ENCODE data around the gene TIMM23.
A peak's percentile ranks its signal among the peaks of the same experiment; 100 is the strongest.
"Not testable (repeated sequence)": the region's sequence is repeated elsewhere in the genome, so short reads cannot be mapped to it uniquely, and the experiment has no call there.

TIMM23 gene

DNA sequence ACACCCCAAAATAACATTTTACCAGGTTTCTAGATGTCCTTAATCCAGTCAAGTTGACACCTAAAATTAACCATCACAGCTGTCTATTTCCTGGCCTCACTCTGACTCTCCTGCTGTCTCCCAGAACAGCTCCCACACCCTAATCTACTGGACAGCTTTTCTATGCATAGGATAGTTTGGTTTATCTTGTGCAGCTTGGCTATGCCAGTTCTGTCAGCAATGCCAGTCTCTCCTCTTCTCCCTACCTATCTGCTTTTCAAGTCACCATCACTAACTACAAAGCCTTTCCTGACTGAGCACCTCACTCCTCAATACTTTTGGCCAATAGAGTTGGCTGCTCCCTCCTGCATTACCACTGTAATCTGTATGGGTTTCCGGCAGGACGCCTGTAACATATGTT, 53.1 kb downstream of the TIMM23 start:
- no peak for DNase-seq

DNA sequence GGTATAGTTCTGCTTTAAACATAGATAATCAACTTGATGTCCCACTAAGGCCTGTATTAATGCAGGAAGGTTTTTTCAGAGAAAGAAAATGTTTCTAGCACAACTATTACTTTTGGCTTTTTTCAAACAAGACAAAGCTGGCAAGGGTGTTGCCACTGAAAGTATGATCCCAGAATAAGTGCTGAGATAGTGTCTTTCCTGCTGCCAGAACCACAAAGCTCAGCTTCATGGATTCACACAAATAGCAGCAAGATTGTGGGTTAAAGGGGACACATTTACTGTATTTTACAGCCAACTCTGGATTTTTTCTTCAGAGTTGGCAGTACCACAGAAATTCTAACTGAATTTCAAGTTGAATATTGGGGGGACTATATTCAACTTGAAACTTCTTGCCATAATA, 53.8 kb downstream of the TIMM23 start:
- DNase-seq, result no peak

DNA sequence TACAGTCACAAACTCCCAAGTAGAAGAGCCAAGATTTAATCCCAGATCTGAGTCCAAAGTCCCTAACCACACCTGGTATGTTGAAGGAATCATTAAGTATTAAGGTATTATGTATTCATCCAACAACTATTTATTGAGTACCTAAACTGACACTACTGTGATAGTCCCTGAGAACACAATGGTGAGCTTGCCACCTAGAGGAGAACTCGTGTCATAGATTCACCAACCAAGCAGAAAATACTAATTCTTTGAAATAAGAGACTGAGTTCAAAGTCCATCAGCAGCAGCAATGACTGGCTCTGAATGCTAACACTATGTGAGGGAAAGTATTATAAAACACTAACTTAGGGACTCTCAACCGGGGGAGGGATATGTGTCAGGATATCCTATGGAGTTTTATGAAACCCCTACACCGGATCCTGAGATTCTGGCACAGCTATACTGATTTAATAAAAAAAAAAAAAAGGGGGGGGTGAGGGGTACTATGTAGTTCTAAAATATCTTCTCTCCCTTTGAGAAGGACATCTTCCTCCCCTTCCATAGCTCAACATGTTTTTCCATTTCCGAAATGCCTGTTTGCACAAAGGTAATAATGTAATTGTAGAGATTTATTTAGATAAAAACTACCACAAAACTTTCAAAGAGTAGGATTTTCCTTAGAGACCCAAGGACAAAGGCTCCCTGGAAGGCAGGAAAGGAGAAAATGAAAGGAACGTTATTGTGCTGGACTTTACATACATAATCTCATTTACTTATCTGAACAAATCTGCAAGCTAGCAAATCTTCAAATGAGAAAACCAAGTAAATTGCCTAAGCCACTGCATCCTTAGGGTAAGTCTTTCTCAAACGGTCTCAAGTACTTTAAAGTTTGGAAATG, 56.5 kb downstream of the TIMM23 start:
- DNase-seq, result peak; percentile 73

DNA sequence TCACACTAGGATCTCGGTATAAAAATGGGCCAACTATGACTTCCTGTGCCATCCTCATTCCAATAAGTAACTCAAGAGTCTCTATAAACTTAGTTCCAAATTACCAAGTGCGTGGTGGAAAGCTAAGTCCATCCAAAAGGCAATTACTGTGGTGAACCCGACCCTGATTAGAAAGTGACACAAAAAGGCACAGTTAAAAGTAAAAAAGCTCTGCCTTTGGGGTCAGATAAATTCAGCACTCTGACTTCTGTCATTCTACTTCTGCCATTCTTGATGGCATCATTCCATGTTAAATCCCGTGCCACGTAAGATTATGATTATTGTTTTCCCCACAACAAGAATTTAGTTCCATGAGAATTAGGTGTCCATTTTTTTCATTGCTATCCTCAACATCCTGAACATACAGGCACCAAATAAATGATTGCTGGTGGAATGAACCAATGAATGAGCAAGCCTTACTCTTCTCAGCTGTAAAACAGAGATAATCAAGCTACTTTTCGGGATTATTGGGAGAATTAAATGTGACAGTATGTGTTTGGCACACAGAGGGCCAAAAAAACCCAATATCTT, 57.3 kb downstream of the TIMM23 start:
- peak; percentile 12 for DNase-seq

DNA sequence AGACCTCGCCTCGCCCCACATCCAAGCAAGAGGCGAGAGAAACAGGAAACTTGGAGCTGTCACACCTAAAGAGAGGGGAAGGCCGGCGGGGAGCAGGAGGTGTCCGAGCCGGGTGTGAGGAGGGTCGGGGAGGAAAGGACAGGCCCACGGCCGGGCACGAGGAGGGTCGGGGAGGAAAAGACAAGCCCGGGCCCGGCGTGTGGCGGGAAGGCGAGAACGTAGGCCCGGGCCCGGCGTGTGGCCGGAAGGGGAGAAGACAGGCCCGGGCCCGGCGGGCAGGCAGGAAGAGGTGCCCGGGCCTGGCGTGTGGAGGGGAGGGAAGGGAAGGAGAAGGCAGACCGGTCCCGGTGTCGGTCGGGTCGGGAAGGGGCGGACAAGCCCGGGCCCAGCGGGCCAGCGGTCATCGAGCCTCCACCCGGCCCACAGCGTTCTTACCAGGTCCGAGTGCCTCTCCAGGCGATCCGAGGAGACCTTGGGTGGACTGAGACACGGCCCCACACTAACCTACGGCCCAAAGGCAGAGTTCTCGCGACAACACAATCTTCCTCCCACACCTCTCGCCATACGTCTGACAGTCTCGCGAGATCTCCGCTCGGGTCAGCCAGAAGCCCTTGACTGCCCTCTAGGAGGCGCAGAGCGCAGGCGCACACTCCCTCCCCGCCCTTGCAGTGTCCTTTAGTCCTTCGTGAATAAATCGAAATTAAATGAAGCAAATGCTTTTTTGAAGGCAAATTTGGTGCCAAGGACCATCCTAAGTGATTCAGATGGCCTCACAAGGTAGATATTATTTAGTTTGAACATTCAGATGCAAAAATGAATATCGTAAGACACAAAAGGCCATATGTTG, 58.0 kb downstream of the TIMM23 start, which contains the start of gene NCOA4:
Gene NCOA4 (minus strand): TSS at position 533 of the 847 bp plus-strand sequence. CDS start 13,943 bp downstream, outside the sequence.
- DNase-seq, result peak; percentile 97

DNA sequence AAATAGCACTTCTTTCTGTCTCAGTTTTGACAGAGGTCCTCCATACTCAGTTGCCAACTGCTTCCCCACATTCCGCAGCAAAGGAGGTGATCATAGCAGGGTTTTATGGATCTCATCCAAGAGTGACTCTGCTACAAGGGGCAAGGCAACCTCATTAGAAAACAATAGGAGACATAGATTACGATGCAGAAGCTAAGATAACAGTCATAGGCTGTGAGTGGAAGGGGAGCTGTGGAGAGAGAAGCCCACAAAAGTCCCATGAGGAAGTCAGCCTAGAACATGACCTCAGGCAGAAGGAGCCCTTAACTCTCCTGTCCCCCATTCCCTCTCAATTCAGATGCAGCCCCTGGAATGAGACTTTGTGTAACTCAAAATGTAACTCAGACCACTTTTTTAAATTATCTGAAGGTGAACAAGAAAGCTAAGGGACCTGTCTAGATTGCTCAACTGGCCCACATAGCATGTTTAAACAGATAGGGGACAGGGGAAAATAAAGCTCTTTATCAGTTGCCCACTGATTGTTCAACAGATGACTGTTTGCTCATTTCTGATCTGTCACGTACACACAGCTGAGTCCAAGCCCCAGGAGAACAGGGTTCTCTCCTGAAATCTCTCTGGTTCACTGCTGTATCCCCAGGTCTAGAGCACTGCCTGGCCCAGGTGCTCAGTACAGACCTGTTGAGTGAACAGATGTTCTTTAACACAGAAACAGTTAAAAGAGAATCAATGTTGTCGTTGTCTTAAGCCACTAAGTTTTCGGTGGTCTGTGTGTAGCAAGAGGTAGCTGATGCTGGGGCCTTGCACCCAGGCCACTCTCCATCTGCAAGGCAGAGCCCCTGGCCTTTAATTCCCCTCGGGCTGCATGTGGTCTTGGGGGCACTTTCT, 59.6 kb downstream of the TIMM23 start:
- no peak for DNase-seq

DNA sequence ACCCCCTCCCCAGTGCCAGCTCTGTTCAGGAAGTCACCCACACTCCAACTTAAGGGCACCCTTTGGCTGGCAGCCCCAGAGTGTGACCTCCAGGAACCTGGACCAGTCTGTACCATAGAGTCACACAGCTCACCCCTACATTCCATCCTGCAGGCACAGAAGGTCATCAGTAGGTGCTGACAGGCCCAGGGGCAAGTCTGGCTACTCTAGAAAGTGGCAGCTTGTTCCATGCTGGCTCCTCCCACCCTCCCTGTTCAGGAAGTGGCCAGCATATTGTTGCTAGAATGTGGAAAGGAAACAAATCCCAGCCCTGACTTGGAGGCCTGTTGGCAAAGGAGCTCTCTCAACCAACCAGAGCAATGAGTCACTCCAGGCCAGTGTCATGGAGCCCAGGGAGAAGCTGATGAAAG, 61.3 kb downstream of the TIMM23 start:
- no peak for DNase-seq

DNA sequence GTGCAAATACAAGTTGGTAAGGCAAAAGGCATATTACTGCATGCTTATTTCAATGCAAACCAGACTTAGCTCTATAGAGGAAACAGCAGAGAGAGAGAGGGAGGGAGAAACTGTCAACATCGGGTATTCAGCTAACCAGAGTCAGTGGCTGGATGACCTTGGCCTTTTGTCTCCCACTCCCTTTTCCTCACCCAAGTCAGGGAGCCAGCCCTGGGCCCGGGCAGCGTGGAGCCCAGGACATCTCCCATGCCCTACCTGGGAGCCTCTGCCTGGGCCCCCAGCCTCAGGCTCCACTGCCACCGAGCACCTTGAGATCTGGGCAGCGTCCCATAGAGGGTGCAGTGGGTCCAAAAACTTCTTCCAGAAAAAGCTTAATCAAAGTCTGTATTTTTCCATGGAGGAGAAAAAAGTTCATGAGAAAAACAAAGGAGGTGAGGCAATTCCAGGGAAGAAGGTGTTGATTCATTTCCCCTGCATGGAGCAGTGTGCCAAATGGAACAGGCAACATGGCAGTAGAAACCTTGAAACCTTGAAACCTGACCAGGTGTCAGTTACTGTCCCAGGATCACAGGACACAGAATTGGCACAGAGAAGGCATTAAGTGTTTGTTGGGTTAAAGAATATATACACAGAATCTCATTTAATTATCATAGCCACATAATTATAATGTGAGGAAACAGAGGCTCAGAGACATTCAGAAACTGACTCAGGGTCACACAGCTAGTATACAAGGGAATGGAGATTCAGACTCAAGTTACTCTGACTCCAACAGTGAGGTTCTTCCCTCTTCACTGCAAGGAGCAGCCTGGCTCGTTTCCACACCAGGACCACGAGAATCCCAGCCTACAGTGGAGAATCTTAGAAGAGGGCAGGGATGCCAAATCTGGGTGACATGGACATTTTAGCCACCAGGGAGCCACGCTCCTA, 63.9 kb downstream of the TIMM23 start:
- no peak for DNase-seq

DNA sequence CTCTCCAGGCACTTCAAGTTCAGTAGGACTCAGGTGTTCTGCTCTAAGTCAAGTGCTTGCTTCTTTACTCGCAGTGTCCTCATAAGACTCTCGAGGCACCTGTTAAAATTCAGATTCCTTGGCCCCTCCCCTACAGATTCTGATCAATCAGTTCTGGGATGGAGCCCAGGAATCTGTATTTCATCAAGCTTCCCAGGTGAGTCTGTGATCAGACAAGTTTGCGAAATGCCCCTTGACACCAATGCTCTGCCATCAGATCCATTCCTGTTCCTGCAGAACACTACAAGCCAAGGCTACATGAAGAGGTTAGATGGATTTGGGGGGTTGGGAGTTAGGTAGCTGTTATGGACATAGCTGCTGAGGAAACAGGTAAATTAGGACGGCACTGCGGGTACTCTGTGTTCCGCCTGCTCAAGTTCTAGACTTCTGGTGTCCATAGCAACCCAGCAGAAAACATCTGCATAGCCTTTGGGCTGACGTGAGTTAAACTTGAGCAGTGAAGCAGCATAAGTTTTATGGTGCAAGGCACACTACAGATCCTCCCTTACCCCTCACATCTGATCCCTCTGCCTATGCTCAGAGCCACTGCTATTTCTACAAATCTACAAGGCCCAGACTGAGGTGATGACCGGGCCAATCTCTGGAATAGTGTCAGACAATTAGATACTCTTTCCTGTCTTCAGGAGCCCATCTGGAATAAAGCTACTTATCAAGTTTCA, 65.0 kb downstream of the TIMM23 start:
- DNase-seq, result no peak

DNA sequence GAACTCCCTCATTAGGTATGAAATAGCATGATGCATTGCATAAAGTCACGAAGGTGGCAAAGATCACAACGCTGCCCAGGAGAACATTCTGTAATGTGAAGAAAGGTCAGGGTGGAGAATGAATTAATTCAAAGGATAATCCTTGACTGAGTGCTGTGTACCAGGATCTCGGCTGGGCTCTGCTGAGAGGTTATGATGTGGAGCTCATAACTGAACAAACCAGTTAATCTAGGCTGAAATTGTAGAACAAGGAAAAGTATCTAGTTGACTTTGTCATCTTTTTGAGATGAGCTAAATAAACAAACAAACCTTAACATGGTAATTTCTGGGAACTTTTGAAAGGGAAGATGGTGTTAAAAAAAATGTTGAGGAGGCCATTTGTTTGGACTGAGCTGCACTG, 67.7 kb downstream of the TIMM23 start:
- no peak for DNase-seq

DNA sequence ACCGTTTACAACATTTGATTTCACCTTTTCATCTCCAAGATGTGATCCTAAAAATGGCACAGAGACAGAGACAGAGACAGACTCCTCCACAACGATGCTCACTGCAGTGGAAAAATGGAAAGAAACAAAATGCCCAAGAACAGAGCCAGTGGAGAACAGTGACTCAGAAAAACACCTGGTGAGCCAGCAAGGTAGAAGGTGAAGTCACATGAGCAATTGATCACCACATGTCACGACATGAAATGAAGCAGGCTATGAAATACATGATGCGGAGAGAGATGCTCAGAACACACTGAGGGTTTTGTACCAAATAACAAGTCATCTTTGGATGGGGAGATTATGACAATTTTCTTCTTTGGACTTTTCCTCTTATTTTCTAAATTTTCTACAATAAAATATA, 70.2 kb downstream of the TIMM23 start:
- DNase-seq, result no peak

DNA sequence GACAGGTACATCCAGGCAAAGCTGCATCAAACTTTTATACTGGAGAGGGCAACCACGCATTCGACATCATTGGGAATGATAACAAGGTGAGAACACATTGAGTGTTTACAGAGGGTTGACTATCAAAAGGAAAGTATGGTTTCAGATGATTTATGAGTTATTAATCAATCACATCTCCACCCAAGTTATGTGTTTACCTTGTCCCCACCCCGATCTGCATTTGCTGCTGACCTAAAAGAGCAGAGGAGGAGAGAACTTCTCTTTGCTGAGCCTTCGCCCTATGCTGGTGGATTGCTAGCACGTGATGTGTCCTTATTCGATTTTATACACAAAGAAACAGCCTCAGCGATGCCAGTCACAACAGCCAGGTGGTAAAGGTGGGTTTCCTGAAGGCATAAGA, 74.0 kb downstream of the TIMM23 start, which contains the start of gene MSMB:
Gene MSMB (minus strand): TSS at position 9 of the 400 bp plus-strand sequence. CDS start 32 bp downstream, outside the sequence.
- no peak for DNase-seq

DNA sequence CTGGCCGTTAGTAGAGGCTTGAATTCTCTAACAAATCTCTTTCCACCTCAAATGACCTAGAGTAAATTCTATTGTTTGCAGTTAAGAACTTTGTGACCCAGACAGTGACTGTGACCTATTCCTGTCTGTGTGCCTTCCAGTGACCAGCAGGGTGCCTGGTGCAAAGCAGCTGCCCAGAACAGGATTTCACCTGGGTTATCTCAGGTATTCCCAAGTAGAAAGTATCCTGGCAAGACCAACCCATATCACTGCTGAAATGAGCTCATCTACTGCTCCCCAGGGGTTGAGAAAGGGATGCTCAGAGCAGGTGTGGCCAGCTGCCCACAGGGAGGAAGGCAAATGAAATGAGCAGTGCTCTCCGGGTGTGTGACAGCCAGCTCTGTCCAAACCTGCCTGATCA, 75.9 kb downstream of the TIMM23 start:
- no peak for DNase-seq

DNA sequence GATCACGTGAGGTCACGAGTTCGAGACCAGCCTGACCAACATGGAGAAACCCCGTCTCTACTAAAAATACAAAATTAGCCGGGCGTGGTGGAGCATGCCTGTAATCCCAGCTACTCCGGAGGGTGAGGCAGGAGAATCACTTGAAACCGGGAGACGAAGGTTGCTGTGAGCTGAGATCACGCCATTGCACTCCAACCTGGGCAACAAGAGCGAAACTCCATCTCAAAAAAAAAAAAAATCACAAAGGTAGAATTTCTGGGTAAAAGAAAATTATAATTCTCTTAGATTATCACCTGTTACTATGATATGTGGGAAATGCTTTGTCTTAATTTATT, 77.2 kb downstream of the TIMM23 start:
- not testable (repeated sequence) for DNase-seq

DNA sequence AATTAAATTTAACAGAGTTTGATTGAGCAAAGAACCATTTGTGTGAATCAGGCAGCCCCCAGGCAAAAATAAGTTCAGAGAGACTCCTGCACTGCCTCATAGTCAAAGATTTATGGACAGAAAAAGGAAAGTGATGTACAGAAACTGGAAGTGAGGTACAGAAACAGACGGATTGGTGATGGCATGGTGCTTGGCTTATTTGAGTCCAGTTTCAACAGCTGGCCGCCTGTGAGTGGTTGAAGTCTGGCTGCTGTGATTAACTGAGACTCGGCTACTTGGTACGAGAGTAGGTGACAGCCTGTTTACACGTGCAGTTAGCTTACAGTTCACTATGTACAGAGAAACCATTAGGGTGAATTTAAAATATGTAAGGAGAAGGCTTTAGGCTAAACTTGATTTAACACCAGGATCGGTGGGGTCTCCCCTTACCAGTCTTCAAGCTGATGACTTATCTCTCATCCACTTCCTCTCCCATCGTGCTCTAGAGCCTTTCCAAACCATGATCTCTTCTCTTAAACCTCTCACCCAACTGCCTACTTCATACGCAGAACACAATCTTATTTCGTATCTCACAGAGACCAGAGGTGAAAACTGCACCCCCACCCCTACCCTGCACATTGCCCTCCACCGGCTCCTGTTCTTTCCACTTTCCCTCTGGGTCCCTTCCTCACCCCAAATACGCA, 78.8 kb downstream of the TIMM23 start:
- DNase-seq, result no peak

DNA sequence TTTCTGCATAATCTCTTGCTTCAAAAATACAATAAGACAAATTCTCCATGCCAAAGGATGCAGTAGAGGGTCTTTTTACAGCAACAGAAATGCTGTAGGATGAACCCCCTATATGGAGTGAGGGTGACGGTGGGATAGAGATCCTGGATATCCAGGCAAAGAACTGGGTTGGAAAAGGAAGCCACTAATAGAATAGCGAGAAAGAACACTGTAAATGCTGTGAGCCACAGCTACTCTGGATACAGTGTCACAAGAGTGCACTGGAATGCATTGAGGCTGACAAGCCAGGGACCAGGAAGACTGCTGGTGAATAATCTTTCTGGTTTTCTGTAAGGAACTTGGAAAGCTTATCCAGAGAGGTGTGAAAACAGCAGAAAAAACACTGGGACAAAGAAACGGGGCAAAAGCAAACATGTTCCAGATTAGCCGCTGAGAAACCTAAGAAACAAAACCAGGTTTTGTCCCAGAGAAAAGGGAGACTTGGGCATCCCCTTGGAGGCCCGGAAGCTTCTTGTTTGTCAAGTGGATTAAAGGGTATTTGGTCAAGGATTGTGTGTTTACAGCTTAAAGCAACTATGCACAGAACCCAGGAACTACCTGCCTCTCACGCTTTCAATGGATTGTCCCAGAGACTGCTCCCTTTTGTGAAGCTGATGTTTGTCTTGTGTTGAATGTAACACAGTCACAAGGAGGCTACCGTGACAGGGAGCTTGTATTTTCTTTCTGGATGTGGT, 79.9 kb downstream of the TIMM23 start:
- DNase-seq, result no peak

DNA sequence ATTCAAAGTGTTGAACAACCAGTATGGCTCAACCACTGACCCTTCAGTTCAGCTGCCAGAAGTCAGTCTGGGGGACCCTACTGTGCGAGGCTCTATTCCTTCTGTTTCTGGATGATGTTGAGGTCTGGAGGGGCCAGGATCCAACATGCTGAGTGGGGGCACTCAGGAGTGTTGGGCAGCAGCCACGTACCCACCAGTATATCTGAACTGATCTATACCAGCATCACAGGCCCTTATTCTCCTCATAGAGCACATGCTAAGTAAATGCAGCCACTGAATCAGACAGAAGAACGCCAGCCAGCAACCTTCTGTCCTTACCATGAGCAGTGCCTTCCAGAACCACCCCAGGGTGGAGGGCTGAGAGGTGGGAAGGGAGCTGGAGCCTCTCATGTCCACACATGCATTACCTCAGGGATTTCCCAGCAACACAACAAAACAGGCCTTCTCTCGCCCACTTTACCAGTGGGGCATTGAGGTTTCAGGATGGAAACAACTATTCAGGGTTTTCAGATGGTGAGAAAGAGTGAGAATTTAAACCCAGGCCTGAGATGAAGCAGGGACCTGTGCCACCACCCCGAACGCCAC, 80.6 kb downstream of the TIMM23 start:
- DNase-seq, result no peak

Measured in CD4-positive, alpha-beta T cell treated with Interleukin-21 for 1 hour (primary cell).